SIG-M5 treated with dmso at 0.1 percent for 504 hours (cell line): ENCODE data around the gene XXYLT1.
"Not testable (repeated sequence)": the region's sequence is repeated elsewhere in the genome, so short reads cannot be mapped to it uniquely, and the experiment has no call there.

Experiments
- DNase-seq: peaks from one replicate; lab custom pipeline; 2025; ENCODE audit not compliant: unreplicated experiment; lab: John Stamatoyannopoulos, UW

Gene XXYLT1

DNA sequence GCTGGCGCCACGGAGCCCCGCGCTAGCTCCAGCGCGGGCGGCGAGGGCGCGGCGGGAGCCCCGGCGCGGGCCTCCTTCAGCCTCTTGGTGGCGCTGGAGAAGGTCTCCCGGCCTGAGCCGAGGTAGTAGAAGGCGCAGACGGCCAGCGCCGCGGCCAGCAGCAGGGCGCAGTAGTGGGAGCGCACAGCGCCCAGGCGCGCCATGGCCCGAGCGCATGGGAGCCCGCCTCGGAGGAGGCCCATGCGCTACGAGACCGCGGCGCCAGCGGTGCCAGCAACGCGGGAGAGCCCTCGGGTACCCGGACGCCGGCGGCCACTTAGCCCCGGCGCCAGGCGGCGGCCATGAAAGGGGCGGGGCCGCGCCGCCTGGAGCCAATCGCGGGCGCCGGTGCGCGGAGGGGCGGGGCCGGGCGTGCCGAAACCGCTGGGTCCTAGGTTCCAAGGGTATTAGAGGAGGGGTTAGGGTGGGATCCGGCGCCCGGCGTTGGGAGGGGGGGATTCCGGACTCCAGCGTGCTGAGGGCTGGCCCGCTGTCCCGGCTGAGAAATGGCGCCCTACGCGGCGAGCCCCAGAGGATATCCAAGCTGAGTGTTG is at the start of gene XXYLT1:
Gene XXYLT1, minus strand, starts transcription at position 343 of the 593 bp plus-strand sequence. Its CDS starts 101 bp downstream, at position 242.
- peak; percentile 84 for DNase-seq

DNA sequence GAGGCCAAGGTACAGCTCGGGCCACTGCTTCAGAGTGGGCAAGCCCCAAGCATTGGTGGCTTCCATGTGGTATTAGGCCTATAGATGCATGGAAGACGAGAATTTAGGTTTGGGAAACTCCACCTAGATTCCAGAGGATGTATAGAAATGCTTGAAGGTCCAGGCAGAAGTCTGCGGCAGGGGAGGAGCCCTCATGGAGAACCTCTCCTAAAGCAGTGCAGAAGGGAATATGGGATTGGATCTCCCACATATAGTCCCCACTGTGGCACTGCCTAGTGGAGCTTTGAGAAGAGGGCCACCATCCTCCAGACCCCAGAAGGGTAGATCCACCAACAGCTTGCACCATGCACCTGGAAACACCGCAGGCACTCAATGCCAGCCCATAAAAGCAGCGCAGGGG is 48.1 kb upstream of the XXYLT1 start:
- DNase-seq, result no peak

DNA sequence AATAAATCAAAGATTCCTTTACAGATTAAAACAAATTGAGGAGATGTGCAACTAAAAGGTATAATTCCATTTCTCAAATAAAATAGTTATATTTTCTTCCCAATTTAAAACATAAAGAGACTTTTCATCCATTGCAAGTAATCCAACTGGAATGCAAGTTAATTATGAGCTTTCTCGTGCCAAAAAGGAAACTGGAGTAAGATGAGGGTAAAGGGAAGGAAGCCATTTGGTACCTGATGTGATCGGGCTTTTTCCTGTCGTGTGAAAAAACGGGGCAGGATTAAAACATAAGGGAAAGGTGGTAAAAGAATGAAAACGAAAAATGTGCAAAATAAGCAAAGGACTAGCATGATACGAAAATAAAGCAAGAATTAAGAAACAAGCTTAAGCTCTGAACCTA is 41.8 kb upstream of the XXYLT1 start:
- no peak for DNase-seq

GRCh38 chr3:195307711-195308110 is 36.8 kb upstream of the XXYLT1 start:
- no peak for DNase-seq

GRCh38 chr3:195306369-195306768 is 35.4 kb upstream of the XXYLT1 start:
- no peak for DNase-seq

DNA sequence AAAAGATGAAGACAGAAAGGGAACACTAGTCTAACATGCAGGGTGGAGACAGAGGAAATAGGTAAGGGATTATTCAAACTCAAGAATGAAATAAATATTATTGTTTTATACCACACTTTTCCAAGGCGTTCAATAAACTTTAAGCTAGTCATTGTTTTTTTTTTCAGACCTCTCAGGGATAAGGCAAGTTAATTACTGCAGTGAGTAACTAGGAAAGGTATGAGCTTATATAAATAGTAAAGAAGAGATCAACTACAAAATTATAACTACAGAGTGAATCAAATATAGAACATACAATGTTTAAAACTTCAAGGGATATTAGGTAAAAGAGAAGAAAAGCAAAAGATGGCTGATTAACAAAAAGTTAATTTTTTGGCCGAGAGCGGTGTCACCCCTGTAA is 31.5 kb upstream of the XXYLT1 start:
- DNase-seq, result no peak

DNA sequence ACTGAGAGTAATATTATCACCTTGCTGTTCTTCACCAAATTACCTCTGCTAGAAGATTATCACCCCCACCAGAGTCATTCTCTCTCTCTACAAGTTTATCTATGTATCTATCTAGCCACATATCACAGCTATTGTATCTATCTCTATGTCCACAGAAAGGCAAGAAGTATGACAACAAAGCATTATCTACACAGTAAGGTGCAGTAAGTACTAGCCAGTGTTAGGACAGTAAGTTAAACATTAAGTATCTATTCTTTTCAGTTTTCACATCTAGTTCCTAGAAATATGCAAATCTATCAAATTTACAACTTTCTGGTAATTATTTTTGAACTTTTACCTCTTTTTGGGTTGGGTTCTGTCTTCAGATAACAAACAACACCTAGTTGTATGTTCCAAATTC is 26.5 kb upstream of the XXYLT1 start:
- no peak for DNase-seq

- no peak for DNase-seq
Measured at GRCh38 chr3:195296662-195297061, 25.7 kb upstream of the XXYLT1 start.

DNA sequence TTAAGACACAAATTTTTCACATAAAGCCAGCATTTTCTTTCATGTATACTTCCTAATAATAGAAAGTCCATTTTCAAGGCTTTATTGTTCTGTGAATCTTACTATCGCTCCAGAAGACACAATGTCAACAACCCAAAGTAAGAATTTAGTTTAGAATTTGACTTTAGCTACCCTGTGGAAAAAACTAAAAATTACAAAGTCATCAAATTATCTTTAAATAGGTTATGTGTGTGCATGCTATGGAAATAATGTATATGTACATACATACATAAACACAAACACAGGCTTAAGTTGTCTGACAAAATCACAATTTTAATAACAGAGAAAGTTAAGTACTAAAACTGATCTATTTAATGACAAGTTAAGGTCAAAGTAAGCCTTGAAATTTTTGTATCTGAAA is 20.2 kb upstream of the XXYLT1 start:
- no peak for DNase-seq

GRCh38 chr3:195290643-195291042 is 19.7 kb upstream of the XXYLT1 start:
- not testable (repeated sequence) for DNase-seq

DNA sequence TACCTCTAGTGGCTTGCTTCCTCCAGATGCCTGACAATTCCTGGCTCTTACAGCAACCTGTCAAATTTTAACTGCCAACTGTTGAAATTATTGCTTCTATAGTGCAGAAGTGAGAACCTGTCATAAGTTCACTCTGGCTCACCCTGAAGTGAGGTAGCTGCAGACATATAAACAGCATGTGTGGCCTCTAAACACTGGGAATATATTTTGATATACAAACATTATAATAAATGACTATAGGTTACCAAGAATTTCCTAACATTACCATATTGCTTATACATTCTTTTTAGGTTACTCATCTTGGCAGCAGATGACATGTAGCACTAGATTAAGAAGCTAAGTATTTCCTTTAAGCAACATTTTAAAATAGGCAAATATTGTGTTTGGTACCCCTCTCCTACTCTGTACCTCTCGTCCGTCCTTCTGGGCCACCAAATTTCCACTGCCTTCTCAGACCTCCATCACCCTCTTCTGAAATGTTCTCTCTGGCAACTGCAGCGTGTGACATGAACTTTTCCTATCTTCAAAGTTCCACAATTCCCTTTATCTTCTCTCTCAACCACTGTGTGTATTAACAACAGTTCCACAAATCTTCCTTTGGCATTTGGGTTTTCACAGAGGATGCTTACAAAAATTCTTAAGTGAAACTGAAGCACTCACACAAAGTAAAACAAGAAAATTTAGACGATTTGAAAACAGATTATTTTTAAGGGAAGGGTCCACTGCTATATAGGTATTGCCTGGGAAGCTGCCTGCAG is 15.3 kb upstream of the XXYLT1 start:
- no peak for DNase-seq

GRCh38 chr3:195285372-195285771 is 14.4 kb upstream of the XXYLT1 start:
- DNase-seq, result no peak

DNA sequence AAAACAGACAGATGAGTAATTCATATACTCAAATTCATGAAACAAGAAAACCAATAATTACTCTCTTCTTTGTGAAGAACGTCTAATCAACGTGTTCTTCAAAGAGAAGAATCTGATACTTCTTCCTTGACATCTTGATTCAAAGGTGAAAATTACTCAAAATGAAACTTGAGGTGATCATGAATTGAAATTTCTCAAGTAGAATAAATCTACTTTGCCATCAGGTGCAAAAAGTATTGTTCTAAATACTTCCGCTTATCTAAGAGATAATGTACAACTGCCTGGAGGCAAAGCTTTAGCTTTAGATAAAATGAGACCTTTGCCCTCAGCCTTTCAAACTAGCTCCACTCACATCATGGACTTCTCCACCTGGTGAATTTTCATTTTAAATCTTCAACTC is 13.9 kb upstream of the XXYLT1 start:
- no peak for DNase-seq

- peak; percentile 13 for DNase-seq
Measured at GRCh38 chr3:195282961-195283360, 12.0 kb upstream of the XXYLT1 start.

- no peak for DNase-seq
Measured at GRCh38 chr3:195274259-195274966, 3.5 kb upstream of the XXYLT1 start.

DNA sequence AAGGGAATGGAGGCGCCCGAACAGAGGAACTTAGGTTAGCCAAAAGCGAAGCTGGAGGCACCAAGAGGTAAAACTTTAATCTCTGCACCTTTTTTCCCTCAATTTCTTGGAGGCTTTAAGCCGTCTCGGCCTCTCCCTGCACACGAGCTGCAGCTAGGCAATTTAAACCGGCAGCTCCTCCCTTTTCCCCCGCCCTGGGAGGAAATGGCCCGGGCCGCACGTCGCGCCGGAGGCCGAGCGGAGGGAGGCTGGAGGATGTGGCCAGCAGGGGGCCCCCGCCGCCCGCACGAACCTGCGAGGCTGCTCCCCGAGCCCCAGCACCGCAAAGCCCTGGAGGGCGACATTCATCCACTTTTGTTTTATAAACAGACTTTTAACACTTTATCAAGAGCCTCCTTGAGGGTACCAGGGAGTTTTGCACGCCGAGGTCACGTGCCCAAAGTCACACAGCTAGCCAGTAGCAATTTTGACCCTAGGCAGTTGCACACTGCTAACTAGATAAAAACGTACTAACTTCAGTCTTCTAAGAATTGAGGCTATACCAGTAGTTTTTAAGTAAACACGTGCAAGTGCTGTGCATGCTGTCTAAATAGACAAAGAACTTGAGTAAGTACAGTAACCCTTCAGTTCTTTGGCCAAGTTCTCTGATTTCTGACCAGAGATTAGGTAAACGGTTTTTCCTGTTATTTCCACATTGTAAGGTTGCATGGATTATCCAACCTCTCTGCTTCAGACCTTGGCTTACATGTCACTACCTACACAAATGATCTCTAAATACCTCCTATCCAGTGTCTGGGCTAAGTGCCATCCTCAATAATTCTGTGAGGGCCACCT is 668 bp upstream of the XXYLT1 start:
- DNase-seq, result peak; percentile 80

- peak; percentile 61 for DNase-seq
Measured at GRCh38 chr3:195270079-195270816, 711 bp downstream of the XXYLT1 start.

DNA sequence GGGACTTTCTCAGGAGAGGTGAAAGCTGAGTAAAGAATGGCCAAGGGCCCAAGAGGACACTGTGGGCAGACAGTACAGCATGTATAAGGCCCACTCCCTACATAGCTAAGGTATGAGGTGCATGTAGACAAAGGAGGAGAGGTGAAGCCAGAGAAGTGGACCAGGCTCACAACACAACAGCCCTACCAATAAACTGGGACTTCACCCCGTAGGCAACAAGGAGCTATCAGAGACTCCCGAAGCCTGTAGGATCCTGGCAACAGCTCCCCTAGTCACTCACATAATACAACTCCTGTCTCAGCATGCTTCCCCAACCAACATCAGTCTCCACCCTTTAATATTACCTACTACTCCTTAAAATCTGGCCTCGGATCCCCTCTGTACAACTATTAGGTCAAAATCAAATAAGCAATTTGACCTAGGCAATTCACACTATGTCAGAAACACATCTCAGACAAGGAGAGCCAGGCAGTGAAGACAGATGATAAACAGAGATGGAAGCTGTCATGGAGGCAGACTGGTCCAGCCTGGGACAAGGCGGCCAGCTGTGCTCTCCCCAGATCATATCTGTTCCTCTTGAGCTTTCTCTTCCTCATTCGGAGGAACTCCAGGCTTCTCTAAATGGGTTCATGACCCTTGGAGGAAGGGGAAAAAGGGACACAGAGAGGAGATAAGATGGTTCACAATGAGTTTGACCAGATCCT is 1.4 kb downstream of the XXYLT1 start:
- peak; percentile 70 for DNase-seq

- no peak for DNase-seq
Measured at GRCh38 chr3:195268576-195269309, 2.2 kb downstream of the XXYLT1 start.
